Inferior parietal cortex (tissue), 1 donor: ENCODE data around the gene CHTOP.

Experiments used
- DNase-seq: peaks from one replicate; pipeline ENCODE4 v3.0.0-alpha.2; 2016; ENCODE audit errors: extremely low spot score

CHTOP gene

GRCh38 chr1:153685544-153686340 lies 51.9 kb downstream of the CHTOP start:
- no peak for DNase-seq

GRCh38 chr1:153687346-153688125 lies 53.7 kb downstream of the CHTOP start:
- DNase-seq, result no peak

GRCh38 chr1:153688276-153688675 lies 54.4 kb downstream of the CHTOP start:
- no peak for DNase-seq

- DNase-seq, result no peak
Observed at GRCh38 chr1:153688736-153689328, 55.0 kb downstream of the CHTOP start.

GRCh38 chr1:153693466-153693865 lies 59.6 kb downstream of the CHTOP start:
- no peak for DNase-seq
